Measurements from ENCODE around the gene LRRC32. TPM values are rescaled to one million over a fixed set of nuclear protein-coding genes. Genes with fewer than 3 reads are reported as not detected.

LRRC32 gene
- total and polyA plus RNA-seq, 2 experiments from 2014 or later = 0.42 to 0.58 TPM

- Mint-ChIP-seq H3K4me3 (no peak overlapping the region), H3K27me3 (ENCODE audit: insufficient read depth, low read depth, poor library complexity) (peaks cover 23% of the 10 kb centered on the region), H3K4me1 (peaks cover 13% of the 10 kb centered on the region), H3K9me3 (no peaks in the 10 kb centered on the region), H3K36me3 (ENCODE audit: low read depth) (no peaks in the 10 kb centered on the region), H3K27ac (no peak overlapping the region)
- TF ChIP-seq JUNB (IDR thresholded peaks at IDR 0.05; ENCODE audit: unreplicated experiment) (no peak), ZNF114 (CRISPR knock-in tag; IDR thresholded peaks at IDR 0.05) (no peak), EZH2phosphoT487 (IDR thresholded peaks at IDR 0.05; ENCODE audit: unreplicated experiment) (no peak), STAT1 (IDR thresholded peaks at IDR 0.05; ENCODE audit: unreplicated experiment) (no peak), CREB1 (CRISPR knock-in tag; IDR thresholded peaks at IDR 0.05; ENCODE audit: low read depth) (no peak), ZNF462 (CRISPR knock-in tag; IDR thresholded peaks at IDR 0.05) (no peak), POLR2AphosphoS5 (IDR thresholded peaks at IDR 0.05; ENCODE audit: low read depth) (no peak), CTCF (conservative IDR thresholded peaks at IDR 0.05; ENCODE audit: low read depth in 2 of 2) (no peak), ZNF331 (CRISPR knock-in tag; IDR thresholded peaks at IDR 0.05; ENCODE audit: low read depth) (no peak), EZH2 (IDR thresholded peaks at IDR 0.05; ENCODE audit: low read depth, unreplicated experiment) (no peak), REST (IDR thresholded peaks at IDR 0.05; ENCODE audit: unreplicated experiment) (no peak), NANOG (IDR thresholded peaks at IDR 0.05; ENCODE audit: borderline replicate concordance) (no peak), ETS1 (IDR thresholded peaks at IDR 0.05) (no peak)
- H3K4me2 ChIP-seq = no peak overlapping the region
- H4K20me1 ChIP-seq (replicated peaks; ENCODE audit: insufficient read depth) = no peaks in the 10 kb centered on the region
- no peaks in the 10 kb centered on the region for H3K27me3 ChIP-seq (ENCODE audit: insufficient read depth)
- no peak for ATAC-seq
- no peaks in the 10 kb centered on the region for H3F3A ChIP-seq (replicated peaks; ENCODE audit: low read depth)
- no peaks in the 10 kb centered on the region for H3K79me2 ChIP-seq (replicated peaks; ENCODE audit: insufficient read depth)
- no peak overlapping the region for H3K27ac ChIP-seq (ENCODE audit: low read depth)
- peaks cover 7% of the 10 kb centered on the region; the same call in 1 of the 2 replicates for H3K4me1 ChIP-seq (ENCODE audit: insufficient read depth)
- H3K4me3 ChIP-seq = no peak overlapping the region
- H2AFZ ChIP-seq = no peak overlapping the region
- no peaks in the 10 kb centered on the region for H3K9me2 ChIP-seq (ENCODE audit: insufficient read depth)
- DNase-seq (ENCODE audit: low spot score) = no peak
- H3K36me3 ChIP-seq (ENCODE audit: insufficient read depth) = no peaks in the 10 kb centered on the region
Measured at GRCh38 chr11:76683161-76684095, 12.9 kb upstream of the LRRC32 start.
